Measurements from ENCODE around the gene PLK3. TPM values are rescaled to one million over a fixed set of nuclear protein-coding genes. Genes with fewer than 3 reads are reported as not detected.
A peak's percentile ranks its signal among the peaks of the same experiment; 100 is the strongest.

PLK3 gene
- total RNA-seq, 1 experiment from 2014 or later, result 12.7 TPM

GRCh38 chr1:44817307-44817706 is 17.1 kb downstream of the PLK3 start:
- Histone ChIP-seq H3K9me3 (ENCODE audit: insufficient read depth, low read depth) (no peaks in the 10 kb centered on the region), H3K27ac (no peak overlapping the region), H2AFZ (no peak overlapping the region), H3K4me1 (replicated peaks; ENCODE audit: insufficient read depth) (peaks cover 31% of the 10 kb centered on the region), H3K79me2 (ENCODE audit: low read depth) (no peaks in the 10 kb centered on the region), H3K9me2 (ENCODE audit: insufficient read depth) (no peaks in the 10 kb centered on the region), H3K27me3 (ENCODE audit: insufficient read depth, low read depth) (no peaks in the 10 kb centered on the region), H3F3A (ENCODE audit: insufficient read depth, low read depth) (peaks cover 42% of the 10 kb centered on the region), H4K20me1 (ENCODE audit: insufficient read depth) (no peaks in the 10 kb centered on the region), H3K4me2 (no peak overlapping the region), H3K4me3 (no peak overlapping the region), H3K36me3 (ENCODE audit: low read depth) (no peaks in the 10 kb centered on the region)
- intact Hi-C loops (cut with micrococcal nuclease; ENCODE audit: unreplicated experiment), result no loop called here
- TF ChIP-seq EZH2 (IDR thresholded peaks at IDR 0.05; ENCODE audit: low read depth) (no peak), CTCF (conservative IDR thresholded peaks at IDR 0.05) (no peak)
- no TSS peak for BruUV-seq (replicated peaks)
- CTCF ChIA-PET, result no interaction called here
- POLR2A ChIA-PET (ENCODE audit: unreplicated experiment), result interaction anchor here (0.6 kb wide), 2 partner anchors 19 to 1574 kb away, joined by 5 to 9 read pairs; no protein-coding TSS in a partner anchor
- DNase-seq, result no peak

GRCh38 chr1:44817771-44818495 is 17.8 kb downstream of the PLK3 start:
- Histone ChIP-seq H2AFZ (no peak overlapping the region), H3K9me3 (ENCODE audit: insufficient read depth, low read depth) (no peaks in the 10 kb centered on the region), H3K36me3 (ENCODE audit: low read depth) (no peaks in the 10 kb centered on the region), H3K4me2 (peak overlapping the region; percentile 96), H3F3A (ENCODE audit: insufficient read depth, low read depth) (peaks cover 42% of the 10 kb centered on the region), H3K4me3 (peak overlapping the region; percentile 52; the same call in 1 of the 2 replicates), H3K79me2 (ENCODE audit: low read depth) (no peaks in the 10 kb centered on the region), H4K20me1 (ENCODE audit: insufficient read depth) (no peaks in the 10 kb centered on the region), H3K27ac (peak overlapping the region; percentile 83), H3K9me2 (ENCODE audit: insufficient read depth) (no peaks in the 10 kb centered on the region), H3K4me1 (replicated peaks; ENCODE audit: insufficient read depth) (peaks cover 31% of the 10 kb centered on the region), H3K27me3 (ENCODE audit: insufficient read depth, low read depth) (no peaks in the 10 kb centered on the region)
- CTCF ChIA-PET, result no interaction called here
- TF ChIP-seq EZH2 (IDR thresholded peaks at IDR 0.05; ENCODE audit: low read depth), result no peak
- no peak for TF ChIP-seq CTCF (conservative IDR thresholded peaks at IDR 0.05)
- POLR2A ChIA-PET (ENCODE audit: unreplicated experiment), result interaction anchor here (0.6 kb wide), 1 partner anchor 19 kb away, joined by 5 read pairs; no protein-coding TSS in a partner anchor
- no TSS peak for BruUV-seq (replicated peaks)
- intact Hi-C loops (cut with micrococcal nuclease; ENCODE audit: unreplicated experiment), result no loop called here
- DNase-seq, result no peak

DNA sequence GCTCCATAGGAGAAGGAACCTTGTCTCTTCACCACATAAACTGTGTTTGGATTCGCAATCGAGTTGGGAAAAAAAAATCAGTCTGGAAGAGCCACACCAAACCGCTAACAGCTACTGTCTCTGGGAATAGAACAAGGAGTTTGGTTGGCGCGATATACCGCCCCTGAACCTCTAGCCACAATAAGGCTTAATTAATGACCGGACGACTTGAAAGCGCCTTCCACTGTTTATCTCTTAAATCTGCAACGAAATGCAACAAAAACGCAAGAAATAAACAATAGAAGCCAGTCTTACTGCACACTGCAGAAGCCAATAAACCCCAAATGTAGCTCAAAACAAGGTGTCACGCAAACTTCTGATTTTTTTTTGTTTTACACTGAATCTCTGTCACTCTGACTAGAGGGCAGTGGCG is 19.0 kb downstream of the PLK3 start:
- Histone ChIP-seq H3K4me3 (peak overlapping the region; percentile 52), H3K9me3 (ENCODE audit: insufficient read depth, low read depth) (no peaks in the 10 kb centered on the region), H3F3A (ENCODE audit: insufficient read depth, low read depth) (peaks cover 42% of the 10 kb centered on the region), H3K36me3 (ENCODE audit: low read depth) (no peaks in the 10 kb centered on the region), H3K9me2 (ENCODE audit: insufficient read depth) (no peaks in the 10 kb centered on the region), H3K4me1 (replicated peaks; ENCODE audit: insufficient read depth) (peaks cover 31% of the 10 kb centered on the region), H3K27ac (peak overlapping the region; percentile 83), H4K20me1 (ENCODE audit: insufficient read depth) (no peaks in the 10 kb centered on the region), H3K27me3 (ENCODE audit: insufficient read depth, low read depth) (no peaks in the 10 kb centered on the region), H3K4me2 (peak overlapping the region; percentile 96), H2AFZ (peak overlapping the region; percentile 55; the same call in 1 of the 2 replicates), H3K79me2 (ENCODE audit: low read depth) (no peaks in the 10 kb centered on the region)
- TF ChIP-seq EZH2 (IDR thresholded peaks at IDR 0.05; ENCODE audit: low read depth) (no peak), CTCF (conservative IDR thresholded peaks at IDR 0.05) (peak; percentile 19; the same call in 1 of the 2 replicates)
- intact Hi-C loops (cut with micrococcal nuclease; ENCODE audit: unreplicated experiment), result loop anchor here (1.0 kb wide), 1 partner anchor 18 kb away; no protein-coding TSS in a partner anchor
- ChIA-PET POLR2A (ENCODE audit: unreplicated experiment) (interaction anchor here (0.5 to 1.1 kb wide), 16 partner anchors 12 to 702 kb away, joined by 3 to 31 read pairs (median 4); partner anchors contain the start of genes DYNLT4, PLK3, PRDX1 and UROD), CTCF (interaction anchor here (0.6 to 1.5 kb wide), 4 partner anchors 19 to 170 kb away, joined by 3 to 10 read pairs (median 4); partner anchors contain the start of genes PLK3 and RPS8)
- no TSS peak for BruUV-seq (replicated peaks)
- no peak for DNase-seq

Measured in PC-9 (cell line).